Smooth muscle cell (in vitro differentiated cells): ENCODE measurements around the gene TFB1M. TPM values are rescaled to one million over a fixed set of nuclear protein-coding genes. Genes with fewer than 3 reads are reported as not detected.
"Not testable (repeated sequence)": the region's sequence is repeated elsewhere in the genome, so short reads cannot be mapped to it uniquely, and the experiment has no call there.

Source experiments
- DNase-seq: peaks from one replicate; lab custom pipeline; 2025; ENCODE audit not compliant: unreplicated experiment; lab: John Stamatoyannopoulos, UW
- H2AFZ ChIP-seq: fragments of 200-600 bp; sonication (generic); 2 replicates; pipeline ENCODE4 v1.6.0; 2016; ENCODE audit warnings: antibody characterized with exemption, low read depth, mild to moderate bottlenecking
- H3F3A ChIP-seq: fragments of 200-600 bp; sonication (generic); 2 replicates; pipeline ENCODE4 v1.6.0; 2017; ENCODE audit warnings: antibody characterized with exemption, low read depth
- H3K27ac ChIP-seq: fragments of 200-600 bp; sonication (generic); 2 replicates; pipeline ENCODE4 v1.5.1; 2016; ENCODE audit warnings: low read depth, mild to moderate bottlenecking
- H3K27me3 ChIP-seq: fragments of 200-600 bp; sonication (generic); 2 replicates; pipeline ENCODE4 v1.6.1; 2016; ENCODE audit warnings: low read depth, mild to moderate bottlenecking
- H3K36me3 ChIP-seq: fragments of 200-600 bp; sonication (generic); 2 replicates; pipeline ENCODE4 v1.5.1; 2016; ENCODE audit warnings: low read depth
- H3K4me1 ChIP-seq: fragments of 200-600 bp; sonication (generic); 2 replicates; pipeline ENCODE4 v1.5.1; 2016; ENCODE audit warnings: low read depth
- H3K4me2 ChIP-seq: fragments of 200-600 bp; sonication (generic); 2 replicates; pipeline ENCODE4 v1.6.0; 2016; ENCODE audit warnings: mild to moderate bottlenecking
- H3K4me3 ChIP-seq: fragments of 200-600 bp; sonication (generic); 2 replicates; pipeline ENCODE4 v1.5.1; 2016; ENCODE audit warnings: mild to moderate bottlenecking
- H3K79me2 ChIP-seq: fragments of 200-600 bp; sonication (generic); 2 replicates; pipeline ENCODE4 v1.6.0; 2016; ENCODE audit warnings: low read depth, mild to moderate bottlenecking
- H3K9ac ChIP-seq: fragments of 200-600 bp; sonication (generic); 2 replicates; pipeline ENCODE4 v1.6.0; 2016; ENCODE audit warnings: low read depth
- H3K9me3 ChIP-seq: fragments of 200-600 bp; sonication (generic); replicated peaks from 2 replicates; pipeline ENCODE4 v1.5.1; 2016; ENCODE audit warnings: low read depth
- H4K20me1 ChIP-seq: fragments of 200-600 bp; sonication (generic); 2 replicates; pipeline ENCODE4 v1.6.0; 2016; ENCODE audit warnings: low read depth
- WGBS: methylation state at CpG from one replicate; pipeline ENCODE4 v1.1.7; 2016; ENCODE audit warnings: low lambda C conversion rate; 5-methylcytosine and 5-hydroxymethylcytosine counted together
- polyA plus RNA-seq: library from polyadenylated mRNA; unstranded; fragments of >200 nt; fragmentation: Nextera tagmentation; extraction: Ambion mirVana; gene quantifications from 2 replicates; pipeline ENCODE4 v1.2.1, GENCODE V29; 2016
- total RNA-seq: library from RNA; depleted of rRNA; stranded (reverse); fragments of >200 nt; gene quantifications from 2 replicates; pipeline ENCODE4 v1.2.3, GENCODE V29; 2014
- TF ChIP-seq, protein P1 (sequence below): fragments of 200-600 bp; sonication (generic); IDR thresholded peaks from 2 replicates; pipeline ENCODE4 v1.5.1; 2017; ENCODE audit warnings: borderline replicate concordance, mild to moderate bottlenecking, antibody characterized with exemption; ENCODE audit not compliant: insufficient read depth, poor library complexity, severe bottlenecking

The TFB1M gene
- total and polyA plus RNA-seq, 2 experiments from 2014 or later: 12.1 to 16.9 TPM

DNA sequence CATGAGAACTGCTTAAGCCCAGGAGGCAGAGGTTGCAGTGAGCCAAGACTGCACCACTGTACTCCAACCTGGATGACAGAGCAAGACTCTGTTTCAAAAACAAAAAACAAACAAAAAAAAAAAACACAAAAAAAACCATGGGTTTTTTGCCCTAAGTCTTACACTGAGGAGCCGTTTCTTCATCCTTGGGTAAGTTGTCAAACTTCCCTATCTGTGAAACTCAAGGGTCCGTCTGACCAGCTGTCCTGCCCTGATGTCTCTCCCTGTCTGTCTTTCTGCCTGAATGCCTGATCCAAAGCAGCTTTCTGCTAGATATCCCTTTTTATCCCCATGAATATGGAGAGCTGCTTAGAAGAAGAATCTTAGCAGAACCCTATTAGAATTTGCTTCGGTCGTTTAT lies 91.8 kb downstream of the TFB1M start:
- Histone ChIP-seq H3K27ac (no peak overlapping the region), H4K20me1 (no peaks in the 10 kb centered on the region), H3K79me2 (no peaks in the 10 kb centered on the region), H3K4me2 (no peak overlapping the region), H3K4me1 (peaks cover 11% of the 10 kb centered on the region), H3F3A (peaks cover 5% of the 10 kb centered on the region), H3K9ac (no peak overlapping the region), H2AFZ (no peak overlapping the region), H3K27me3 (no peaks in the 10 kb centered on the region), H3K4me3 (no peak overlapping the region), H3K9me3 (no peaks in the 10 kb centered on the region), H3K36me3 (no peaks in the 10 kb centered on the region)
- no peak for DNase-seq
- WGBS: 96% methylated on average over 4 of the region's 4 CpGs
- TF ChIP-seq, protein P1, sequence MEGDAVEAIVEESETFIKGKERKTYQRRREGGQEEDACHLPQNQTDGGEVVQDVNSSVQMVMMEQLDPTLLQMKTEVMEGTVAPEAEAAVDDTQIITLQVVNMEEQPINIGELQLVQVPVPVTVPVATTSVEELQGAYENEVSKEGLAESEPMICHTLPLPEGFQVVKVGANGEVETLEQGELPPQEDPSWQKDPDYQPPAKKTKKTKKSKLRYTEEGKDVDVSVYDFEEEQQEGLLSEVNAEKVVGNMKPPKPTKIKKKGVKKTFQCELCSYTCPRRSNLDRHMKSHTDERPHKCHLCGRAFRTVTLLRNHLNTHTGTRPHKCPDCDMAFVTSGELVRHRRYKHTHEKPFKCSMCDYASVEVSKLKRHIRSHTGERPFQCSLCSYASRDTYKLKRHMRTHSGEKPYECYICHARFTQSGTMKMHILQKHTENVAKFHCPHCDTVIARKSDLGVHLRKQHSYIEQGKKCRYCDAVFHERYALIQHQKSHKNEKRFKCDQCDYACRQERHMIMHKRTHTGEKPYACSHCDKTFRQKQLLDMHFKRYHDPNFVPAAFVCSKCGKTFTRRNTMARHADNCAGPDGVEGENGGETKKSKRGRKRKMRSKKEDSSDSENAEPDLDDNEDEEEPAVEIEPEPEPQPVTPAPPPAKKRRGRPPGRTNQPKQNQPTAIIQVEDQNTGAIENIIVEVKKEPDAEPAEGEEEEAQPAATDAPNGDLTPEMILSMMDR: no peak

DNA sequence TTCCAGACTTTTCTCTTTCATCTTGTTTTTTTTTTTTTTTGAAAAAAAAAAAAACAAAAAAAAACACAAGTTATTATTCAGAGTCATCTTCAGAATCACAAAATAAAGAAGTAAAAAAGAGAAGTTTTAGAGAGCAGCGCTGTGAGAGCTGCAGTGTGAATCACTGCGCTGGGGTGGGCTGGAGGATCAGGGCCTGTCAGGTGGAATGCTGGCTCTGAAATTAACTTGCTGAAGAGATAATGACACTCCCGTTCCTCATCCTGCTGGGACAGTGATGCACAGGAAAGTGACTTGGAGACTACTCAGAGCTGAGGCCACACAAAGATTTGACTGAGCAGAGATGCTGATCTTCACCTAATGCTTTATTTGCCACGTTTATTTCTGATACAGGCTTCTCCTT lies 93.2 kb downstream of the TFB1M start:
- H3K9ac ChIP-seq: no peak overlapping the region
- peaks cover 5% of the 10 kb centered on the region for H3F3A ChIP-seq
- H4K20me1 ChIP-seq: no peaks in the 10 kb centered on the region
- no peaks in the 10 kb centered on the region for H3K79me2 ChIP-seq
- H3K9me3 ChIP-seq: no peaks in the 10 kb centered on the region
- no peaks in the 10 kb centered on the region for H3K36me3 ChIP-seq
- H3K27ac ChIP-seq: no peak overlapping the region
- H2AFZ ChIP-seq: no peak overlapping the region
- 87% methylated on average over 4 of the region's 4 CpGs for WGBS
- peaks cover 14% of the 10 kb centered on the region for H3K4me1 ChIP-seq
- TF ChIP-seq, protein P1: no peak
- no peak overlapping the region for H3K4me2 ChIP-seq
- DNase-seq: no peak
- no peaks in the 10 kb centered on the region for H3K27me3 ChIP-seq
- H3K4me3 ChIP-seq: no peak overlapping the region

DNA sequence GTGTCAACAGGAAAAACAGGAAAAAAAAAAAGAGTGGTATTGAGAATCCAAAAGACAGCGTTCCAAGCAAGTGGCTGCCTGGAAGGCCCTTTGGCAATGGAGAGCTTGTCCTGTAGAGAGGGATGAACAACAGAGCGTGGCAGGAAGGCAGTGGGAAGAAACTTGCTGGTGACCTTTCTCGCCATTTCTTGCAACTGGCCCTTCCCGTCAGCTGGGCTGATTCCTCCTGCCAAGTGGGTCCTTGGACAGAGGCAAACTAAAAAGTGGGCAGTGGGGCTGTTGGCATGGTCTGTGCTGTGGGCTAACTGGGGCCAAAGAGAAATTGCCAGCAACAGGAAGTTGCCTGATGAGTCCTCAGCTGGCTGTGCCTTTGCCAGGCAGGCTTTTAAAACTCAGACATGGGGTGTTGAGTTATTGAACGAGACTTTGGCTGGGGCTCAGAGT lies 94.4 kb downstream of the TFB1M start:
- H3F3A ChIP-seq: peaks cover 5% of the 10 kb centered on the region
- 94% methylated on average over 5 of the region's 5 CpGs for WGBS
- no peaks in the 10 kb centered on the region for H4K20me1 ChIP-seq
- H3K79me2 ChIP-seq: no peaks in the 10 kb centered on the region
- H3K4me3 ChIP-seq: no peak overlapping the region
- H3K4me2 ChIP-seq: no peak overlapping the region
- H3K9ac ChIP-seq: no peak overlapping the region
- H2AFZ ChIP-seq: no peak overlapping the region
- no peaks in the 10 kb centered on the region for H3K27me3 ChIP-seq
- TF ChIP-seq, protein P1: no peak
- no peaks in the 10 kb centered on the region for H3K9me3 ChIP-seq
- peaks cover 14% of the 10 kb centered on the region for H3K4me1 ChIP-seq
- no peak overlapping the region for H3K27ac ChIP-seq
- H3K36me3 ChIP-seq: no peaks in the 10 kb centered on the region
- DNase-seq: no peak

DNA sequence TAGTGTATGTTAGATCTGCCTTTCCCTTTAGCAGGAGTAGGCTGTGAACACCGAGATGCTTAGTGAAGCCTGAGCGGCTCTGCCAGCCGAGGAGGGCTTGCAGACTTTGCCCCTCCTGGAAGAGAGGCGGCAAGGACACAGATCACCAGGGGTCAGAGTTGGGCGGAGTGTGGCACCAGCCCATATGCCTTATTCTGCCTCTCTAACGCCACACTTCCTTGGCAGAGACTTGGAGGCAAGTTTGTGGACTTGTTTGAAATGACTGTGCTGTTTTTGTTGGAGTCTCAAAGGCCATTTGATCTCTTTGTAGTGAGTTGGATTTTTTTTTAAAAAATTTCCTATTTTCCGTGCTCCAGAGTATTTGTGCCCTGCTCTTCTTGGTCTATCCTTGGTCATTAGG lies 95.0 kb downstream of the TFB1M start:
- Histone ChIP-seq H3K4me2 (no peak overlapping the region), H3F3A (peaks cover 5% of the 10 kb centered on the region), H3K4me3 (no peak overlapping the region), H3K27ac (no peak overlapping the region), H3K79me2 (no peaks in the 10 kb centered on the region), H3K36me3 (no peaks in the 10 kb centered on the region), H3K9me3 (no peaks in the 10 kb centered on the region), H2AFZ (no peak overlapping the region), H4K20me1 (no peaks in the 10 kb centered on the region), H3K9ac (no peak overlapping the region), H3K4me1 (peaks cover 14% of the 10 kb centered on the region), H3K27me3 (no peaks in the 10 kb centered on the region)
- DNase-seq: no peak
- TF ChIP-seq, protein P1: no peak
- 96% methylated on average over 7 of the region's 7 CpGs for WGBS

DNA sequence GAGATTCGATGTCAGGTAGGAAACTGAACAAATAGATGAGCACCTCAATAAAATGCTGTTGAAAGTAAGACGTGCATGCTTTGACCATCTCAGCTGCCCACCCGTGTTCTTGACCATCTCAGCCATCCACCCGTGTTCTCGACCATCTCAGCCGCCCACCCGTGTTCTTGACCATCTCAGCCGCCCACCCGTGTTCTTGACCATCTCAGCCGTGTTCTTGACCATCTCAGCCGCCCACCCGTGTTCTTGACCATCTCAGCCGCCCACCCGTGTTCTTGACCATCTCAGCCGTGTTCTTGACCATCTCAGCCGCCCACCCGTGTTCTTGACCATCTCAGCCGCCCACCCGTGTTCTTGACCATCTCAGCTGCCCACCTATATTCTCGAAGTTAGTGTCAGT lies 95.6 kb downstream of the TFB1M start:
- 92% methylated on average over 20 of the region's 20 CpGs for WGBS
- not testable (repeated sequence) for H3K9ac ChIP-seq, H3F3A ChIP-seq, H3K36me3 ChIP-seq, H3K4me3 ChIP-seq, H3K9me3 ChIP-seq, H2AFZ ChIP-seq, DNase-seq, H3K27ac ChIP-seq, H3K4me2 ChIP-seq, H4K20me1 ChIP-seq, H3K79me2 ChIP-seq, H3K27me3 ChIP-seq
- peaks cover 12% of the 10 kb centered on the region for H3K4me1 ChIP-seq
